ENCODE results near the gene AP1M2.
"Not testable (repeated sequence)": the region's sequence is repeated elsewhere in the genome, so short reads cannot be mapped to it uniquely, and the experiment has no call there.

AP1M2 gene

DNA sequence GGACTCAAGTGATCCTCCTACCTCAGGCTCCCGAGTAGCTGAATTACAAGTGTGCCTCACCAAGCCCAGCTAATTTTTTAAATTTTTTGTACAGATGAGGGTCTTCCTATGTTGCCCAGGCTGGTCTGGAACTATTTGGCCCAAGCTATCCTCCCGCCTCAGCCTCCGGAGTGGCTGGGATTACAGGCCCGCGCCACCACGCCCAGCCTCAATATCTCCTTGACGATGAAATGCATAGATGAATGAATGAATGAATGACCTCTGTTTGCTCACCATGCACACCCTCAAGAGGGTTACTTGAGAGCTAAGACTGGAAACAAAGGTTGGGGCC is 14.9 kb upstream of the AP1M2 start:
- no peak for DNase-seq (ENCODE audit: low spot score)

- no peak for DNase-seq (ENCODE audit: low spot score)
Observed at GRCh38 chr19:10600149-10600548, 13.0 kb upstream of the AP1M2 start.

DNA sequence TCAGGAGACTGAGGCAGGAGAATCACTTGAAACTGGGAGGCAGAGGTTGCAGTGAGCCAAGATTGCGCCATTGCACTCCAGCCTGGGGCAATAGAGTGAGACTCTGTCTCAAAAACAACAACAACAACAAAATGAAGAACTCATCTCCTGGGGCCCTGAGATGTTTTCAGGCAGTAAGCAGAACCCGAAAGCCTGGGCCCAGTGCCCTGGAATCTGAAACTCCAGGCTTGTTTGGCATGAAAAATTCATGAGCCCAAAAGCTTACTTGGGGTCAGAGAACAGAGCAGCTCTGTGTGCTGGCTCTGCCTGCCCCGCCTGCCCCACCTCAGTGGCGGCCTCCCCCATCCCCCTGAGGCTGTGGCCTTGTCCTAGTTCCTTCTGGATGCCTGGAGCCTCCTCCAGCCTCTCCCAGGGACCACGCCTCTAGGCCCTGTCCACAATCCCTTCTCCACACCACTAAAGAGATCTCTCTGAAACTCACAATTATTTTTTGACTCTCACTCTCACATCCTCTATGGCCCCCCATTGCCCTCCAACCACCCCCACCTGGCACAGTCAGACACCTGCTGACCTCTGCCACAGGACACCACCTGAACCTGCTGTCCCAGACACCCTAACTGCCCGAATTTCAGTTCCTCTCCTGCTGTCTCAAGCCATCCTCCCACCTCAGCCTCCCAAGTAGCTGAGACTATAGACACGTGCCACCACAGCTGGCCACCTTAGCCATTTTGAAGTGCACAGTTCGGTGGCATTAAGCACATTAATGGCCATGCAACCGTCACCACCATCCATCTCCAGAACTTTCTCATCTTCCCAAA is 6.9 kb upstream of the AP1M2 start:
- DNase-seq (ENCODE audit: low spot score): no peak

DNA sequence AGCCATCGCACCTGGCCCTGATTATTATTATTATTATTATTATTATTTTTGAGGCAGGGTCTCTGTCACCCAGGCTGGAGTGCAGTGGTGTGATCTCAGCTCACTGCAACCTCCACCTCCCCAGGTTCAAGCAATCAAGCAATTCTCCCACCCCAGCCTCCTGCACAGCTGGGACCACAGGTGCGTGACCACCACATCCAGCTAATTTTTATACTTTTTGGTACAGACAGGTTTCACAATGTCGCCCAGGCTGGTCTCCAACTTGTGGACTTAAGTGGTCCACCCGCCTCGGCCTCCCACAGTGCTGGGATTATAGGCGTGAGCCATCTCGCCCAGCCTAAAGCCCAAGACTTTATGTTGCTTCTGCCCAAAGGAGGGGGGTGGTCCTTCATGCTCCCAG is 6.0 kb upstream of the AP1M2 start:
- no peak for DNase-seq (ENCODE audit: low spot score)

DNA sequence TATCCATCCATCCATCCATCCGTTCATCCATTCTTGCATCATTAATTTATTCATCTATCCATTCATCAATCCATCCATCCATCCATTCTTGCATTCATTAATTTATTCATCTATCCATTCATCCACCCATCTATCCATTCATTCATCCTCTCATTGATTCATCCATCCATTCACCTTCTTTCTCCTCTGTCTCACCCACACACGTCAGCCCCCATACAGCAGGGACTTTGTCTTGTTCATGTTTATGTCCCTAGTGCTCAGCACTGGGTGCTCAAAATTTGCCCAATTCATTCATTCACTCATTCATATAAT is 683 bp upstream of the AP1M2 start:
- no peak for DNase-seq (ENCODE audit: low spot score)

GRCh38 chr19:10586396-10586795 is 716 bp downstream of the AP1M2 start:
- no peak for DNase-seq (ENCODE audit: low spot score)

DNA sequence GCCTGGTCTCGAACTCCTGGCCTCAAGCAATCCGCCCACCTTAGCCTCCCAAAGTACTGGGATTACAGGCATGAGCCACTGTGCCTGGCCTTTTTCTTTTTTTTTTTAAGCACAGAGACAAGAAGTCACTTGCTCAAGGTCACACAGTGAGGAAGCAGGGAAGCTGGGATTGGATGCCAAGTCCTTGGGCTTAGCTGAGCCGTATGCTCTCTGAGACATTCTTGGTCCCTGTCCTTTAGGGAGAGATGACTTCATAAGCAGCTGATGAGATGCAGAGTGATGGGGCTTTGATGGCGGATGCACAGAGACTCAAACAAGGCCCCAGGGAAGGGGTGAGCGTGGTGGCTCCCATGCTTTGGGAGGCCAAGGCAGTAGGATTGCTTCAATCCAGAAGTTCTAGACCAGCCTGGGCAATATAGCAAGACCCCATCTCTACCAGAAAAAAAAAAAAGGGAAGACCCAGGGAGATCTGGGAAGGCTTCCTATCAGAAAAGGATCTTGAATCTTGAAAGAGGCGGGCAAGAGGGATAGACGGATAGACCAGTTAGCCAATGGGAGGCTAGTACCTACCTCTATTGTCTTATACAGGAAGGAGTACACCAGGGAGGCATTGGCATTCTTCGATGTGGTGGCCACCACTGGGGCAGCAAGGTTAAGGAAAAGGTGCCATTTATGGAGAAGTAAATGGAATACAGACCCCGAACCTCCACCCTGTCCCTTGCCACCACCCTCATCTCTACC is 3.9 kb downstream of the AP1M2 start:
- no peak for DNase-seq (ENCODE audit: low spot score)

- DNase-seq (ENCODE audit: low spot score): no peak
Observed at GRCh38 chr19:10582091-10582490, 5.0 kb downstream of the AP1M2 start.

GRCh38 chr19:10580979-10581631 is 6.0 kb downstream of the AP1M2 start:
- peak; percentile 91 for DNase-seq (ENCODE audit: low spot score)

GRCh38 chr19:10577951-10578350 is 9.2 kb downstream of the AP1M2 start:
- no peak for DNase-seq (ENCODE audit: low spot score)

- no peak for DNase-seq (ENCODE audit: low spot score)
Observed at GRCh38 chr19:10575011-10575716, 11.9 kb downstream of the AP1M2 start.

DNA sequence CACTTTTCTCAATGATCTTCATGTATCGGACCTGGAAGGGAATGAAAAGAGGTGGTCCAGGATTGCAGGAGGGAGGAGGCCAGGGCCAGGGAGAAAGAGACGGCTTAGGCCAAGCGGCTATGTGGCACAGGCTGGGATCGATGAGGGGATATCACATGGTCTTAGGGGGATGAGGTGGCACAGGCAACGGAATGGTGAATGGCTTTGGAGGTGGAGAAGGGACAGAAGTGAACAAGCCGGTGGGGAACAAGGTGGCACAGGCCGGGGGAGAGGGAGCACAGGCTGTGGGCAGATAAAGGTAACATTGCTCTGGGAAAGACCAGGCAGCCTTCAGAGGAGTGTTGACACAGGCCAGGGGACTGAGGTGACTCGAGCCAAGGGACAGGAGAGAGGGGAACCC is 12.7 kb downstream of the AP1M2 start:
- DNase-seq (ENCODE audit: low spot score): no peak

GRCh38 chr19:10573793-10574192 is 13.3 kb downstream of the AP1M2 start:
- DNase-seq (ENCODE audit: low spot score): not testable (repeated sequence)

DNA sequence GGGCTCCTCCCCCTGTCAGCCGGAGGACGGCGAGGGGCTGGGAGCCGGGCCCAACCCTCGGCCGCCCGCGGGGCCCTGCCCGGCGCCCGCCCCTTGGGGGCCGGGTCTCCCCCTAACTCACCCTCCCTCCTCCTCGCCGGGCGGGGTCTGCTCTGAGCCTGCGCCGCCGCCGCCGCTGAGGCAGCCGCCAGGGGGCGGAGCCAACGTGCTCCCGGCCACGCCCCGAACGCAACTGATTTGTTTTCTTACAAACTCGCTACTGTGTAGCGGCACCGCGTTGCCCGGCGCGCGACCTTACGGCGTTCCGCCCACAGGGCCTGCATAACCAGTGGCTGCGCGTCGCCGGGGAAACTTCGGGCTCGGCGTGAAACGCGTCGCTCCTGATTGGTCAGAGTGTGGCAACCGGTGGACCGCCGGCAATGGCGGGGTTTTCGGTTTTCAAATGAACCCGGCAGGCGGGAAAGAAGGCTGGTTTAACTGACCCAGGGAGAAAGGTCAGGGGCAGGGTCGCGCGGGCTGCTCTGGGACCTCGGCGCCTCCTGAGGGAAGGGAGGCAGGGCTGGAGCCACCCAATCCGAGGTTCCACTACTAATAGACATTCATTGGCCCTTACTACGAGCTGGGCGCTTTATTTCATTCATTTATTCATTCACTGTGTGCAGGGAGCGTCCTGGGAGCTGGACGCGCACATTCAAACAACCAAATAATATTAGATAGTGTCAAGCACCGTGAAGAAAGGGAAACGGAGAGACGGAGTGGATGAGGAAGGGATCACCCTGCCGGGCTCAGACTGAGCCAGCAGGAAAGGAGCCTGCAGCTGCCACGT is 18.1 kb downstream of the AP1M2 start, which contains the start of gene CDKN2D:
TSS of gene CDKN2D (minus strand) at position 154 of the 826 bp plus-strand sequence. CDS start 326 bp downstream, outside the sequence.
- DNase-seq (ENCODE audit: low spot score): peak; percentile 100

GRCh38 chr19:10568062-10568825 is 18.9 kb downstream of the AP1M2 start:
- peak; percentile 59 for DNase-seq (ENCODE audit: low spot score)

- DNase-seq (ENCODE audit: low spot score): no peak
Observed at GRCh38 chr19:10567656-10568055, 19.5 kb downstream of the AP1M2 start.

GRCh38 chr19:10566658-10567410 is 20.3 kb downstream of the AP1M2 start:
- peak; percentile 75 for DNase-seq (ENCODE audit: low spot score)

GRCh38 chr19:10566408-10566657 is 20.8 kb downstream of the AP1M2 start:
- DNase-seq (ENCODE audit: low spot score): no peak

DNA sequence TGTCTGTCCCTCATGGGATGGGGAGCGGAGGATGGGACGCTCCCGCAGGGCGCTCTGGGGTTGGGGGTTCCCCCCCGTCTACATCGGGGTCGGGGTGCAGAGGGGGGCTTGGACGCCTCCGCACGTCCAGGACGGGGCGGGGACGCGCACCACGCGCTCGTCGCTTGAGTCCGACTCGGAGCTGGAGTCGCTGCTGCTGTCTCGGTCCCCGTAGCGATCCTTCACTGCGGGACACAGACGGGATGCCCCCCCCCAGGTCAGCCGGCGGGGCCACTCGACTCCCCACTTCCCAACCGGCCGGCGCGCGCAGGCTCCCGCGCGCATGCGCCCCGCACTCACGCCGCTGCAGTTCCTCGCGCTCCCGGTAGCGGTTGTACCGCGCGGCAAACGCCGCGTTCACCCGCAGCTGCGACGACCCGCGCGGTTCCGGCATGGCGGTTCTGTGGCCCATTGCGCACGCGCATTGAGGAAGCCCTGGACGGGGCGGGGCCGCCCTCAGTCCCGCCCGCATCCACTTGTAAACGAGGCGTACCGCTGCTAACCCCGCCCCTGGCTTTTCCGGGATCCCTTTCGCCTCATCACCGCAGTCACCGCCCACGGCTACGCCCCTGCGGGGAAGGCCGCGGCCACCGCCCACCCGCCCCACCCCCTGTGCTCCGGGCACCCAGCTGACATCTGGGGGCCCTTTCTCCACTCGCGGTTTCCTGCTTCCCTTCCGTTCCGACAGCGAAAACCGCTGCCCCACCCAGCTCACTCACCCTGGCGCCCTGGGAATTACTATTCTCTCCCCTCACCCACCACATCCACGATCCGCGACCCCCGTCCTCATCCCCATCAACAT is 21.3 kb downstream of the AP1M2 start, which contains the start of gene KRI1:
TSS of gene KRI1 (minus strand) at position 444 of the 841 bp plus-strand sequence. CDS start at position 433, 11 bp downstream.
- peak; percentile 99 for DNase-seq (ENCODE audit: low spot score)
